GM13976 (cell line): ENCODE measurements around the gene LRRC74A.

Experiments
- DNase-seq: peaks from one replicate; pipeline ENCODE4 v3.0.0; 2012; ENCODE audit warnings: low spot score
- in situ Hi-C: fragments of 300-500 bp; cut with MboI; formaldehyde crosslinking; loops from one replicate; pipeline ENCODE4 v1.12.0; 2022; ENCODE audit warnings: low sequenced_read_pairs, mixed read lengths, inconsistent platforms; ENCODE audit not compliant: unreplicated experiment
- TF ChIP-seq, protein P1 (sequence below): IDR thresholded peaks from 2 replicates; pipeline ENCODE4 v1.5.1; 2012; ENCODE audit warnings: borderline replicate concordance, mild to moderate bottlenecking; ENCODE audit not compliant: insufficient read depth; ENCODE audit errors: extremely low read depth, missing control alignments, control extremely low read depth

The LRRC74A gene

DNA sequence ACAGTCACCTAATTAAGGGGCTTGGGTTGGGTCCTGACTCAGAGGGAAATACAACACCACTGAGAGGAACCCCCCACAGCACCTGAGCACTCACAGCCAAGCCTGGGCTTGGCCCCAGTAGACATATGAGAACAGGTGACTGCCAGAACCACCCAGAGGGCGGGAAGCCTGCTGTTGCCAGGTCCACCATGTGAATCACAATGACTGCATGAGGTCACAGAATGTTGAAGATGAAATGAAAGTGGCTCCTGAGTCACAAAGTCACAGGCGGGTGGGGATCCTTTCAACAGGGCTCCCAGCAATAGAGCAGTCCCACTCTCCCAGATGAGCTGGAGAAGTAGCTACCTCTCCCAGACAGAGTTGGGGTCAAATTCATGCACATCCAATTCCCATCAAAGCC, at the start of gene LRRC74A:
TSS of gene LRRC74A (plus strand) at position 287 of the 400 bp plus-strand sequence. CDS start 290 bp downstream, outside the sequence.
- TF ChIP-seq, protein P1, sequence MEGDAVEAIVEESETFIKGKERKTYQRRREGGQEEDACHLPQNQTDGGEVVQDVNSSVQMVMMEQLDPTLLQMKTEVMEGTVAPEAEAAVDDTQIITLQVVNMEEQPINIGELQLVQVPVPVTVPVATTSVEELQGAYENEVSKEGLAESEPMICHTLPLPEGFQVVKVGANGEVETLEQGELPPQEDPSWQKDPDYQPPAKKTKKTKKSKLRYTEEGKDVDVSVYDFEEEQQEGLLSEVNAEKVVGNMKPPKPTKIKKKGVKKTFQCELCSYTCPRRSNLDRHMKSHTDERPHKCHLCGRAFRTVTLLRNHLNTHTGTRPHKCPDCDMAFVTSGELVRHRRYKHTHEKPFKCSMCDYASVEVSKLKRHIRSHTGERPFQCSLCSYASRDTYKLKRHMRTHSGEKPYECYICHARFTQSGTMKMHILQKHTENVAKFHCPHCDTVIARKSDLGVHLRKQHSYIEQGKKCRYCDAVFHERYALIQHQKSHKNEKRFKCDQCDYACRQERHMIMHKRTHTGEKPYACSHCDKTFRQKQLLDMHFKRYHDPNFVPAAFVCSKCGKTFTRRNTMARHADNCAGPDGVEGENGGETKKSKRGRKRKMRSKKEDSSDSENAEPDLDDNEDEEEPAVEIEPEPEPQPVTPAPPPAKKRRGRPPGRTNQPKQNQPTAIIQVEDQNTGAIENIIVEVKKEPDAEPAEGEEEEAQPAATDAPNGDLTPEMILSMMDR: no peak
- no peak for DNase-seq
- in situ Hi-C loops: no loop called here

DNA sequence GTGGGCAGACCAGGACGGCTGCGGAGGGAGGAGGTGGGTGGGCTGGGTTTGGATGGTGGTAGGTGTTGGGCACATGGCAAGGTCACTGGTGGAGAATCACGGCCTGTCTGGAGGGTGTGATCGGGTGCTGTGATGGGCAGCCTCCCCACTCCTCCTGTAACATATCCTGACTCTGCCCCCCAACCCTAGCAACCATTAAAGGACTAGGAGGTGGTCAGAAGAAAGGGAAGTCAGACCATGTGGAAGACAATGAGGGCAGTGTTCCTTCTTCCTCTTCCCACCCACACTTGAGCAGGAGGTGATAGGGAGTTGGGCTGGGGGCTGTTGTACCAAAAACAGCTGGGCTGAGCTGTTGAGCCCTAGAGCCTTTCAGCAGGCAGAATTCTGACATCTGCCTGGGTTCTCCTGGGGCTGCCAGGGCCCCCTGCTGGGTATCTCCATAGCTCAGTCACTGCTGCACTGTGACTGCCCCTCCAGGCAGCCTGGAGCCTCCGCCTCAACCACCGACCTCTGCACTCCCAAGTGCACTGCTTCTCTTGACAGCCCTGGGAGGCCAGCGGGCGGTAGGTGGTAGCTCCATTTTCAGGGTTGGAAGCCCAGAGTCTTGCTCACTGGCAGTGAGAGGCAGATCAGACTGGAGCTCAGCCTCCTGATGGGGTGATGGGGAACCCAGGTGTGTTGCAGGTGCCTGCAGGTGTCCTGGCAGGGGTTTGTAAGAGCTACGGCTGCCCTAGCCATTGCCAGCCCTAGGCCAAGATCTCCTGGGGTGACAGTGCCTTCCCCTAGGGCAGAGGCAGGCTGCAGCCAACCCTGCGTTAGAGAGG, 49.6 kb upstream of the LRRC74A start:
- in situ Hi-C loops: no loop called here
- TF ChIP-seq, protein P1: no peak
- no peak for DNase-seq

DNA sequence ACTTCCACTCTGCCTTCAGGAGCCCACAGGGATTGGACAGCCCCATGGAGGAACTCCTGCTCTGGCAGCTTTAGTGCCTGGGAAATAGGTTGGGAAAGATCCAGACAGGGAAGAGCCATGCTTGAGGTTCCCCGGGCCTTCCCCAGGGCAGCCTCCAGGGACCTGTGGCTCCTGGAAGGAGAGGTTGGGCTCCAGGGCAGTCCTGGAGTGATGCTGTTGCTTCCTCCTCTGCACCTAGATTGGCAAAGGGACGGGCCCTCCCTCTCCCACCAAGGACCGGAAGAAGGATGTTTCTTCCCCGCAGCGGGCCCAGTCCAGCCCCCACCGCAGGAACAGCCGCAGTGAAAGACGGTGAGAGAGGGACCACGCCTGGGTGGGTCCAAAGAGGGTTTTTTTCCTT, 48.5 kb upstream of the LRRC74A start:
- no peak for DNase-seq
- in situ Hi-C loops: no loop called here
- TF ChIP-seq, protein P1: no peak

DNA sequence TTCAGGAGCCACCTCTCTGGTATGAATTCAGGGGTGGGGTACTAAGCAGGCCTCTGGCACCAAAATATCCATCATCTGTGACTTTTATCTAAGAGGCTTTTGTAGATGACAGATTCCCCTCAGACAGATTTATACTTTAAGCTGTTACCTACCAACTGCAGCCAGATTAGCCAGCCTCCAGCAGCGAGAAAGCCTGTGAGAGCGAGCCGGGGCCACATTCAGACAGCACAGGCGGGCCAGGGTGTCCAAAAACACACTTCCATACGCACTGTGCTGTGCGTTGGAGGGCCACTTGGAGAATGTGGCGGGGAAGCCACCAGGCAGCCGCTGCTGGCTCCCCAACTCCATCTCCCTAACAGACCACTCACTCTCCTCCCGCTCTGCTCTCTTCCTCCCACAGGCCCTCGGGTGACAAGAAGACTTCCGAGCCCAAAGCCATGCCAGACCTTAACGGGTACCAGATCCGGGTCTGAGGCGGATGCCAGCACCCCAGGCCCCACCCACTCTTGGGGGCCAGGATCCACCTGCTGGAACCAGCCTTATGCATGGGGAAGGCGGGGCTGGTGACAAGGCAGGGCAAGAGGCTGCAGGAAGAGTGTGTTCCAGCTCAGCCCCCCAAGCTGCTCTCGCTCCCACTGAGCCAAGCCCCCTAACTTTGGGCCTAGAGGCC, 47.5 kb upstream of the LRRC74A start:
- TF ChIP-seq, protein P1: no peak
- in situ Hi-C loops: no loop called here
- no peak for DNase-seq

DNA sequence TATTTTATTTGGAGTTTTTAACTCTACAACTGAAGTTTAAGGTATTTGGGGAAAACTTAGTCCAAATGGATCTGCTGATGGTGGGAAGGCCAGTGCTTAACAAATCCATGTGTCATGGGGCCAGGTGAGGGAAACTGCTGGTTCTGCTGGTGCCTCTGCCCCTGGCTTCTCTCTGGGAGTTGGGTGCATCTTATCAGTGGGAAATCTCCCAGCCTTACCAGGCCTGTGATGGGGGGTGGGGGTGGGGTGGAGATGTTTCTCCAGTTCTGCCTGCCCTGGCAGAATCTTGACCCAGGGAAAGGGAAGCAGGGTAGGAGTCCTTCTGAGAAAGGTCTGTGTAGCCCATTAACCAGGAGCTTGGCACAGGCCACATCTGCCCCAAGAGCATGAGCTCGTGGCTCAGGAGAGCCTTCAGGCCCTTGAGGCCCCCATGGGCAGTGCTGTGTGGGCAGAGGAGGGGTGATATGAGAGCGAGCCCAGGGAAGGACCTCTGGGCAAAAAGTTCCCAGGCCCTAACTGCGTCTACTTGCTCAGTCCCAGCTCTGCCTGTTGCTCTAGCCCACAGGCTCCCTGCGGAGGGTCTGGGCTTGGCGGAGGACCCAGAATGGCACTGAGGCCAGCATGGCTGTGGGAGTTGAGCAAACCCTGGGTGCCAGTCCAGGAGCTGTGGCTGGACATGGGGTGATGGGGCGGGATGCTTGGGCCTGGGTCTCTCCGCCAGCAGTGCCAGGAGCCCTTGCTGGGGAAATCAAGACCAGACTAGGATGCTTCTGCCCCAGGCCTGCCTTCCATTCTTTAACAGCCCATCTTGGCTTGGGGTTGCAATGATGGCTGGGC, 46.8 kb upstream of the LRRC74A start:
- in situ Hi-C loops: no loop called here
- TF ChIP-seq, protein P1: no peak
- no peak for DNase-seq

DNA sequence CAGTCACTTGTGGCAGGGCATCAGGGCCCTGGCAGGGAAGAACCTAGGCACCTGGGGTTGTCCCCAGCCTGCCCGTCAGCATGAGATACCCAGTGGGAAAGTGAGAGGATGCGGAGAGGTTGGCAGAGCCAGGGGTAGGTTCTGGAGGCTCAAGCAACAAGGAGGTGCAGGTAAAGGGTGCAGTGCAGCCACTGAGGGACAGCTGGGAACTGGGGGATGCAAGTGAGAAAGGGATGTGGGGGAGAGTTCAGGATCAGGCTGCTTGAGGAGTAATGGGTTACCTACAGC, 46.2 kb upstream of the LRRC74A start:
- DNase-seq: no peak
- in situ Hi-C loops: no loop called here
- TF ChIP-seq, protein P1: no peak
